HT-29 (cell line): ENCODE data around the gene SLC26A8. TPM values are rescaled to one million over a fixed set of nuclear protein-coding genes. Genes with fewer than 3 reads are reported as not detected.
"Not testable (repeated sequence)": the region's sequence is repeated elsewhere in the genome, so short reads cannot be mapped to it uniquely, and the experiment has no call there.

Experiments
- DNase-seq: peaks from one replicate; pipeline ENCODE4 v3.0.0-alpha.2; 2015; ENCODE audit warnings: low spot score
- total RNA-seq: library from RNA; depleted of rRNA; stranded (reverse); fragments of >200 nt; shearing (Covaris generic); gene quantifications from 2 replicates; pipeline ENCODE4 v1.2.3, GENCODE V29; 2014

SLC26A8 gene
- total RNA-seq, 1 experiment from 2014 or later: not detected

- no peak for DNase-seq
These were observed 27.7 kb upstream of the SLC26A8 start for GRCh38 chr6:36052097-36052496.

GRCh38 chr6:36050947-36051710 lies 26.7 kb upstream of the SLC26A8 start:
- DNase-seq: no peak

- no peak for DNase-seq
These were observed 25.9 kb upstream of the SLC26A8 start for GRCh38 chr6:36050305-36050704.

GRCh38 chr6:36049582-36049981 lies 25.1 kb upstream of the SLC26A8 start:
- no peak for DNase-seq

- no peak for DNase-seq
These were observed 18.3 kb upstream of the SLC26A8 start for GRCh38 chr6:36042618-36043260.

GRCh38 chr6:36040958-36041357 lies 16.5 kb upstream of the SLC26A8 start:
- DNase-seq: no peak

- DNase-seq: no peak
These were observed 14.7 kb upstream of the SLC26A8 start for GRCh38 chr6:36039112-36039511.

GRCh38 chr6:36038120-36038876 lies 13.9 kb upstream of the SLC26A8 start:
- DNase-seq: no peak

GRCh38 chr6:36035225-36035624 lies 10.8 kb upstream of the SLC26A8 start:
- DNase-seq: no peak

- DNase-seq: no peak
These were observed 10.0 kb upstream of the SLC26A8 start for GRCh38 chr6:36034441-36034840.

- no peak for DNase-seq
These were observed 9.5 kb upstream of the SLC26A8 start for GRCh38 chr6:36033935-36034334.

GRCh38 chr6:36033144-36033543 lies 8.7 kb upstream of the SLC26A8 start:
- not testable (repeated sequence) for DNase-seq

- DNase-seq: no peak
These were observed 7.8 kb upstream of the SLC26A8 start for GRCh38 chr6:36032261-36032660.

GRCh38 chr6:36029464-36029863 lies 5.0 kb upstream of the SLC26A8 start:
- peak; percentile 35 for DNase-seq

- DNase-seq: peak; percentile 70
These were observed 4.5 kb upstream of the SLC26A8 start for GRCh38 chr6:36028877-36029324.

- peak; percentile 60 for DNase-seq
These were observed 3.8 kb upstream of the SLC26A8 start for GRCh38 chr6:36028088-36028876.

- peak; percentile 100 for DNase-seq
These were observed 3.2 kb upstream of the SLC26A8 start, which contains the start of gene MAPK14 for GRCh38 chr6:36027501-36028087. Gene MAPK14 (plus strand): TSS chr6:36027808. CDS start chr6:36028158, 350 bp downstream.

- DNase-seq: no peak
These were observed 1.5 kb upstream of the SLC26A8 start for GRCh38 chr6:36025932-36026327.

GRCh38 chr6:36025260-36025931 lies 955 bp upstream of the SLC26A8 start:
- no peak for DNase-seq

GRCh38 chr6:36020154-36020553 lies 4.3 kb downstream of the SLC26A8 start:
- DNase-seq: no peak
